WTC11 (cell line): Measurements from ENCODE around the gene PRKCZ. TPM values are rescaled to one million over a fixed set of nuclear protein-coding genes. Genes with fewer than 3 reads are reported as not detected.

Experiments
- ATAC-seq: fragments of 200-7000 bp; cut with Tn5 transposase; 2 replicates; pipeline ENCODE4 v1.10.0; 2021; ENCODE audit warnings: mild to moderate bottlenecking, moderate library complexity
- CTCF ChIA-PET: fragments of 300-600 bp; sonication (Branson Sonifier 250); formaldehyde crosslinking; loops from one replicate; lab custom pipeline; 2021; ENCODE audit warnings: antibody characterized with exemption; lab: Charles Lee
- POLR2A ChIA-PET: fragments of 350-600 bp; sonication (Branson Sonifier 250); formaldehyde crosslinking; loops from one replicate; lab custom pipeline; 2021; ENCODE audit warnings: antibody characterized with exemption; lab: Charles Lee
- DNase-seq: peaks from one replicate; pipeline ENCODE4 v3.0.0; 2021; ENCODE audit warnings: low spot score
- H3K27ac Mint-ChIP-seq: 2 replicates; pipeline ENCODE4 v1.8.0; 2021; ENCODE audit warnings: mixed read lengths
- H3K27me3 Mint-ChIP-seq: 2 replicates; pipeline ENCODE4 v1.8.0; 2021; ENCODE audit warnings: low read depth, mild to moderate bottlenecking, moderate library complexity, mixed read lengths
- H3K36me3 Mint-ChIP-seq: 2 replicates; pipeline ENCODE4 v1.8.0; 2021; ENCODE audit warnings: mixed read lengths
- H3K4me1 Mint-ChIP-seq: 2 replicates; pipeline ENCODE4 v1.8.0; 2022; ENCODE audit warnings: mixed read lengths
- H3K4me3 Mint-ChIP-seq: 2 replicates; pipeline ENCODE4 v1.8.0; 2021; ENCODE audit warnings: mild to moderate bottlenecking, moderate library complexity, mixed read lengths
- H3K9me3 Mint-ChIP-seq: 2 replicates; pipeline ENCODE4 v1.8.0; 2021; ENCODE audit warnings: mixed read lengths
- AFF4 ChIP-seq: sonication (generic); formaldehyde crosslinking; IDR thresholded peaks from 2 replicates; pipeline ENCODE4 v1.8.1; 2023; ENCODE audit warnings: mild to moderate bottlenecking, missing genetic modification reagents, borderline replicate concordance
- AR ChIP-seq: fragments of 250-450 bp; sonication (Bioruptor Pico); IDR thresholded peaks from 2 replicates; pipeline ENCODE4 v1.9.0; 2021; ENCODE audit warnings: mild to moderate bottlenecking
- CBFB ChIP-seq: sonication (generic); formaldehyde crosslinking; IDR thresholded peaks from 2 replicates; pipeline ENCODE4 v1.8.1; 2022; ENCODE audit warnings: mild to moderate bottlenecking, low read depth, missing genetic modification reagents
- CREB1 ChIP-seq: sonication (generic); formaldehyde crosslinking; IDR thresholded peaks from 2 replicates; pipeline ENCODE4 v1.8.0; 2023; ENCODE audit warnings: mild to moderate bottlenecking, missing genetic modification reagents
- E2F5 ChIP-seq: sonication (generic); formaldehyde crosslinking; IDR thresholded peaks from 2 replicates; pipeline ENCODE4 v1.8.1; 2022; ENCODE audit warnings: mild to moderate bottlenecking, moderate library complexity, missing genetic modification reagents
- FOXP4 ChIP-seq: sonication (generic); formaldehyde crosslinking; IDR thresholded peaks from 2 replicates; pipeline ENCODE4 v1.8.0; 2022; ENCODE audit warnings: mild to moderate bottlenecking, missing genetic modification reagents
- HMGA2 ChIP-seq: fragments of 250-450 bp; sonication (Bioruptor Pico); IDR thresholded peaks from 2 replicates; pipeline ENCODE4 v1.4.0; 2021; ENCODE audit warnings: mild to moderate bottlenecking, moderate library complexity
- JAZF1 ChIP-seq: fragments of 250-450 bp; sonication (Bioruptor Pico); IDR thresholded peaks from 2 replicates; pipeline ENCODE4 v1.9.0; 2021; ENCODE audit warnings: moderate library complexity, mild to moderate bottlenecking, inconsistent platforms
- MAX ChIP-seq: sonication (generic); formaldehyde crosslinking; IDR thresholded peaks from 2 replicates; pipeline ENCODE4 v1.8.0; 2022; ENCODE audit warnings: mild to moderate bottlenecking, missing genetic modification reagents
- MLX ChIP-seq: sonication (generic); formaldehyde crosslinking; IDR thresholded peaks from 2 replicates; pipeline ENCODE4 v1.8.1; 2023; ENCODE audit warnings: mild to moderate bottlenecking, missing genetic modification reagents, moderate library complexity
- MYBL2 ChIP-seq: sonication (generic); formaldehyde crosslinking; IDR thresholded peaks from 2 replicates; pipeline ENCODE4 v1.8.1; 2023; ENCODE audit warnings: mild to moderate bottlenecking, moderate library complexity, missing genetic modification reagents
- NR2C2 ChIP-seq: sonication (generic); formaldehyde crosslinking; IDR thresholded peaks from 2 replicates; pipeline ENCODE4 v1.8.0; 2022; ENCODE audit warnings: mild to moderate bottlenecking, missing genetic modification reagents
- SMAD3 ChIP-seq: sonication (generic); formaldehyde crosslinking; IDR thresholded peaks from 2 replicates; pipeline ENCODE4 v1.8.0; 2022; ENCODE audit warnings: missing genetic modification reagents, mild to moderate bottlenecking, borderline replicate concordance
- TEAD1 ChIP-seq: sonication (generic); formaldehyde crosslinking; IDR thresholded peaks from 2 replicates; pipeline ENCODE4 v1.8.0; 2022; ENCODE audit warnings: mild to moderate bottlenecking, missing genetic modification reagents
- TEAD4 ChIP-seq: sonication (generic); formaldehyde crosslinking; IDR thresholded peaks from 2 replicates; pipeline ENCODE4 v1.8.0; 2022; ENCODE audit warnings: mild to moderate bottlenecking, missing genetic modification reagents
- TP53 ChIP-seq: sonication (generic); formaldehyde crosslinking; IDR thresholded peaks from 2 replicates; pipeline ENCODE4 v1.8.1; 2023; ENCODE audit warnings: mild to moderate bottlenecking, missing genetic modification reagents
- USF2 ChIP-seq: sonication (generic); formaldehyde crosslinking; IDR thresholded peaks from 2 replicates; pipeline ENCODE4 v1.8.1; 2023; ENCODE audit warnings: mild to moderate bottlenecking, missing genetic modification reagents, moderate library complexity
- ZBTB21 ChIP-seq: sonication (generic); formaldehyde crosslinking; IDR thresholded peaks from 2 replicates; pipeline ENCODE4 v1.8.1; 2023; ENCODE audit warnings: mild to moderate bottlenecking, missing genetic modification reagents, borderline replicate concordance
- ZBTB43 ChIP-seq: sonication (generic); formaldehyde crosslinking; IDR thresholded peaks from 2 replicates; pipeline ENCODE4 v1.8.1; 2023; ENCODE audit warnings: mild to moderate bottlenecking, missing genetic modification reagents
- ZNF232 ChIP-seq: sonication (generic); formaldehyde crosslinking; IDR thresholded peaks from 2 replicates; pipeline ENCODE4 v1.8.0; 2022; ENCODE audit warnings: mild to moderate bottlenecking, missing genetic modification reagents
- ZNF281 ChIP-seq: sonication (generic); formaldehyde crosslinking; IDR thresholded peaks from 2 replicates; pipeline ENCODE4 v1.8.0; 2023; ENCODE audit warnings: mild to moderate bottlenecking, missing genetic modification reagents
- total RNA-seq: library from RNA; stranded (reverse); gene quantifications from 3 replicates; pipeline ENCODE4 v1.2.3, GENCODE V29; 2021

Gene PRKCZ
- total RNA-seq, 1 experiment from 2014 or later, result 52.5 TPM

- ChIA-PET POLR2A (interaction anchor here (0.7 to 1.0 kb wide), 2 partner anchors 128 to 270 kb away, joined by 3 to 7 read pairs; no protein-coding TSS in a partner anchor), CTCF (interaction anchor here (0.6 to 12.0 kb wide), 25 partner anchors 8 to 326 kb away, joined by 3 to 312 read pairs (median 3); partner anchors contain the start of gene CFAP74)
- no peaks in the 10 kb centered on the region for H3K36me3 Mint-ChIP-seq
- H3K27me3 Mint-ChIP-seq, result peaks cover 9% of the 10 kb centered on the region; the same call in 1 of the 2 replicates
- peak overlapping the region; percentile 85 for H3K4me3 Mint-ChIP-seq
- peaks cover 26% of the 10 kb centered on the region for H3K4me1 Mint-ChIP-seq
- ATAC-seq (peak; percentile 65), DNase-seq (peak; percentile 90)
- no peaks in the 10 kb centered on the region for H3K9me3 Mint-ChIP-seq
- peak overlapping the region; percentile 99 for H3K27ac Mint-ChIP-seq
- TF ChIP-seq HMGA2 (CRISPR knock-in tag) (no peak), SMAD3 (CRISPR knock-in tag) (peak; percentile 83; the same call in 1 of the 2 replicates), CREB1 (CRISPR knock-in tag) (peak; percentile 93), CBFB (CRISPR knock-in tag) (no peak), FOXP4 (CRISPR knock-in tag) (0 out of 2 replicates have a peak, but pooled peaks have one; percentile 52), AFF4 (CRISPR knock-in tag) (peak; percentile 93; the same call in 1 of the 2 replicates), MAX (peak; percentile 99), MYBL2 (CRISPR knock-in tag) (peak; percentile 85), TEAD4 (CRISPR knock-in tag) (0 out of 2 replicates have a peak, but pooled peaks have one; percentile 7), AR (no peak), TP53 (CRISPR knock-in tag) (0 out of 2 replicates have a peak, but pooled peaks have one; percentile 27), NR2C2 (CRISPR knock-in tag) (0 out of 2 replicates have a peak, but pooled peaks have one; percentile 58), MLX (CRISPR knock-in tag) (no peak), USF2 (CRISPR knock-in tag) (peak; percentile 59), ZBTB43 (CRISPR knock-in tag) (peak; percentile 83), ZNF232 (CRISPR knock-in tag) (peak; percentile 63; the same call in 1 of the 2 replicates), JAZF1 (CRISPR knock-in tag) (no peak), ZNF281 (peak; percentile 89; the same call in 1 of the 2 replicates), ZBTB21 (CRISPR knock-in tag) (peak; percentile 64; the same call in 1 of the 2 replicates), E2F5 (CRISPR knock-in tag) (peak; percentile 47; the same call in 1 of the 2 replicates), TEAD1 (CRISPR knock-in tag) (peak; percentile 89)
Measured at GRCh38 chr1:2049225-2049717, 940 bp upstream of the PRKCZ start.
